ENCODE measurements around the gene PCYT1A.

The PCYT1A gene

DNA sequence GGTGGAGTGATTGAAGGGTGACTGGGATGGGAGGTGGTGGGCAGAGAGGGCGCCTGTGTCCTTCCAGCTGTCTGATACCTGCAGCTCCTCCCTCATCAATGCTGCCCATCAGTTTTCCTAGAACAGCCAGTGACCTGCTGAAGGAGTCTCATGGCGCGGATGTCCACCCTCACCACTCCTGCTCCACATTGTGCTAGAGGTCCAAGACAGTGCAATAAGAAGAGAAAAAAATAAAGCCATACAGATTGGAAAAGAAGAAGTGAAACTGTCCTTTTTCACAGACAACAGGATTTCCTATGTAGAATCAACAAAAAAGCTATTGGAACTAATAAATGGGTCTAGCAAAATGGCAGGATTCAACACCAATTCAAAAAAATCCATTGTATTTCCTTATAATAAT lies 83.7 kb downstream of the PCYT1A start:
- no peak for DNase-seq (ENCODE audit: low spot score)
- Histone ChIP-seq H3K27ac (no peak overlapping the region), H3K4me3 (no peak overlapping the region)
- TF ChIP-seq, protein P1, sequence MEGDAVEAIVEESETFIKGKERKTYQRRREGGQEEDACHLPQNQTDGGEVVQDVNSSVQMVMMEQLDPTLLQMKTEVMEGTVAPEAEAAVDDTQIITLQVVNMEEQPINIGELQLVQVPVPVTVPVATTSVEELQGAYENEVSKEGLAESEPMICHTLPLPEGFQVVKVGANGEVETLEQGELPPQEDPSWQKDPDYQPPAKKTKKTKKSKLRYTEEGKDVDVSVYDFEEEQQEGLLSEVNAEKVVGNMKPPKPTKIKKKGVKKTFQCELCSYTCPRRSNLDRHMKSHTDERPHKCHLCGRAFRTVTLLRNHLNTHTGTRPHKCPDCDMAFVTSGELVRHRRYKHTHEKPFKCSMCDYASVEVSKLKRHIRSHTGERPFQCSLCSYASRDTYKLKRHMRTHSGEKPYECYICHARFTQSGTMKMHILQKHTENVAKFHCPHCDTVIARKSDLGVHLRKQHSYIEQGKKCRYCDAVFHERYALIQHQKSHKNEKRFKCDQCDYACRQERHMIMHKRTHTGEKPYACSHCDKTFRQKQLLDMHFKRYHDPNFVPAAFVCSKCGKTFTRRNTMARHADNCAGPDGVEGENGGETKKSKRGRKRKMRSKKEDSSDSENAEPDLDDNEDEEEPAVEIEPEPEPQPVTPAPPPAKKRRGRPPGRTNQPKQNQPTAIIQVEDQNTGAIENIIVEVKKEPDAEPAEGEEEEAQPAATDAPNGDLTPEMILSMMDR (IDR thresholded peaks at IDR 0.05) = no peak

DNA sequence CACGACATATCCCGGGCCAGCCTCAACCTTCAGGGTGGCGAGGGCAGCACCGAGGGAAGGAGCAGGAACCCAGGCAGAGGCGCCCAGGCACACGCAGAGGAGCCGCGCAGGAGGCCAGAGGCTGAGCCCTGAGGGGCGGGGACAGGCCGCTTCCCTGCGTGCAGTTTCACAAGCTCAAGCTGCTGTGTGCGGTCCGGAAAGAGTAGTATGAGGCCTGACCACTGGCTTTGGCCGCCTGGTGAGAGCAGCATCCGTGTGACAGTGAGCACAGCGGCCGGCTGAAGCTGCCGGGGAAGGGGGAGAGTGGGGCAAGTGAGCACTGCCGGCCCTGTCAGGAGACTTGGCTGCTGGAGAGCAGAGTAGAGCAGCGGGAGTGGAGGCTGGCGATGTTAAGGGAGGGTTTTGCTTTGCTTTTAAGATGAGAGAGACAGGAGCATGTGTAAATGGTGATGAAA lies 85.0 kb downstream of the PCYT1A start:
- Histone ChIP-seq H3K4me3 (no peak overlapping the region), H3K27ac (no peak overlapping the region)
- DNase-seq (ENCODE audit: low spot score) = no peak
- TF ChIP-seq, protein P1 (IDR thresholded peaks at IDR 0.05) = no peak

DNA sequence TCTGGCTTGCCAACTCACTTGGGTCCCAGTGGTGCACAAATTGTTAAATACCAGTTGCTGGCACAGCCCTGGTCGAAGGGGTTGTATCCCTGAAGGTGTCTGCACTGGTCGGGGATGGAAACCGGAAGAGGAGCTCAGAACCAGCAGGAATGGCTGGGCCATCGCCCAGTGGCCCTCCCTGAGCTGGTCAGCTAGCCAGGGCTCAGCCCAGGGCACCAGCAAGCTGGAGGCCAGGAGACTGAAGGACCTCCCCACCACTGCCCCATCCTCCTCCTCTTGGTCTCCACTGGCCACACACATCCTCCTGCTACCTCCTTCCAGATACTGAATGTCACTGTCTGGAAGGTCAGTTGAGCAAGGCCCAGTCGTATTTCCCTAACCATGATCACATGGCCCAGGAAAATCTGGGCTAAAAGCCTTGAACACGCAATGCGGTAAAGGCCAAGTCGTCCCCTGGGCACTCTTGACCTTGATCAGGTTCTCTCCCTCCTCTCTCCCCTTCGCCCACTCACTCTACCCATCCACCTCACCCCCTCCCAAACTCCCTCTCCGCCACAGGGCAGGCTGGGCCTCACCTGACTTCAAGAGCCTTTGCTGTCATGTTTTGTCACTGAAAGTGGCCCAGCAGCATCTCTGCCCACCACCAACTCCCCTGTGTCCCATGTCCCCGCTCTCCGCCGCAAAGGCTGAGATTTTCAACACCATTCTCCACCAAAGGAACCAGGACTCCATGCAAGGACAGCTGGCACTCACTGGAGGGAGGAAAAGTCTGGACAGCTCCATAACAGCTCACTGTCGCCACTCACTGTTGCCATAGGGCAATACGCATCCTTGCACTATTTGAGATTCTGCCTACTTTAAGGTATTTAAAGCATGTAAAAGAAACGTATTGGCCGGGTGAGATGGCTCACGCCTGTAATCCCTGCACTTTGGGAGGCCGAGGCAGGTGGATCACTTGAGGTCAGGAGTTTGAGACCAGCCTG lies 88.5 kb downstream of the PCYT1A start:
- no peak overlapping the region for H3K27ac ChIP-seq
- no peak overlapping the region for H3K4me3 ChIP-seq
- TF ChIP-seq, protein P1 (IDR thresholded peaks at IDR 0.05) = no peak
- DNase-seq (ENCODE audit: low spot score) = no peak

DNA sequence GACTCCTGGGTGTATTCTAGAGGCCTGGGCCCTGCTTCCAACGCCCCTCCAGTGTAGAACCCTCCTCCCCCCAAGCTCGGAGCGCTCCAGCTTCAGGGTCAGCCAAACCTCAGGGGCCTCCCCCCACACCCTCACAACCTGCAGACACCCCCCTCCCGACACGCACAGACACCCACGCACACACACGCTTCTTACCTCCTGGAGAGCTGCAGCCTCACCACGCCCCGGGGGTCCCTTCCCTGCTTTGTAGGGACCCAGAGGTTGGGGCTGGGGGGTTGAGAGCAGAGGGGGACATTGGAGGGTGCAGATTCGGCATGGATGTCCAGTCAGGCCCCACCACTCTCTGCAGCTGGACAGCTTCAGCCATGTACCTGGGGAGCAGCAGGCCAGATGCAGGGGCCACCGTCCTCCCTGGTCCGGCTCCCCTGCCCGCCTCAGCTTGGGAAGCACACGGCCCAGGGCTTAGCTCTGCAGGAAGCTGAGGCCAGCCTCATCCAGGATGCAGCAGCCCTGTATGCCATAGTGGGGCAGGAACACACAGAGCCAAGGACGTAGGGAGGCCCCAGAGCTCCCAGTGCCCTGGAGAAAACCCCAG lies 89.3 kb downstream of the PCYT1A start:
- TF ChIP-seq, protein P1 (IDR thresholded peaks at IDR 0.05) = no peak
- DNase-seq (ENCODE audit: low spot score) = no peak
- Histone ChIP-seq H3K27ac (no peak overlapping the region), H3K4me3 (no peak overlapping the region)

DNA sequence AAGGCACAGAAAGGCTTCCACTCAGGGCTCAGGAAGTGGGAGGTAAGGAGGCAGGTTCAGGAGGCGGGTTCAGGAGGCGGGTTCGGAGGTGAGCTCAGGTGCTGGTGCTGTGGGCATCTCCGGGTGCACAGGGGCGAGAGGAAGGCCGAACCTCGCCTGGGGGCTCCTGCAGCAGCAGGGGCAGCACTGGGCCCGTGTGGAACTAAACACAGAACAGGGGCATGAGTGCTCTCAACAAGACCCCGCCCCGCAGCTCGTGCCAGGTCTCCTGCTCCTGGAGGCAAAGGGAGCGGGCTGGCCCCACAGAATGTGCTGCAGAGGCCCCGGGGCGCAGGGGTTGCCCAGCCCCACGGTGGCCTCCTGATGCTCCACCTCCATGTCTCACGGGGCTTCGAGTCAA lies 90.0 kb downstream of the PCYT1A start:
- DNase-seq (ENCODE audit: low spot score) = no peak
- no peak overlapping the region for H3K27ac ChIP-seq
- TF ChIP-seq, protein P1 (IDR thresholded peaks at IDR 0.05) = no peak
- H3K4me3 ChIP-seq = no peak overlapping the region

DNA sequence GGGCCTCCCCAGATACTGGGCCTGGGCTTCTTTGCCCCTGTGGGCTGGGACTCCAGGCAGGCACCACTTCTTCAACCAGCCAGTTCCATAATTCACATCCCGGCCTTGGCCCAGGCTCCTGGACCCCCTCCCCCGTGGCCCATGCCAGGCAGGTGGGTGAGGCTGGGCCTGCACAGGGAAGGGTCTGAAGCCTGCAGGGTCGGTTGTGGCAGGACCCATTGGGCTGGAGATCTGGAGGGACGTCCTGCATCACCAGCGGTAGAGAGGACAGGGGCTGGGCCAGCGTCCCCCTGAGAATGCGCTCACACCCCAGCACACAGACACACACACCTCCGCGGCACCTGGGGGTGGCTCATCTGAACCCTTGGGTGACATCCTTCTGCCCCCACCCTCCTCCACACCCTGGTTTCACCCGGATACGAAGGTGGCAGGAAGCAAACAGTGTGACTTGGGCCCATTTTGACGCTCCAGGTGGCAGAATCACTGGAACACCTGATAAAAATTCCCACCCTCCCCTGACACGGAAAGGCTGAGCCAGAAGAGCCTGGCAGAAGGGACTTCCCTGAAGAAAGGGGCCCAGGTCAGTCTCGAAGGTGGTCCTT lies 91.8 kb downstream of the PCYT1A start:
- Histone ChIP-seq H3K27ac (no peak overlapping the region), H3K4me3 (no peak overlapping the region)
- TF ChIP-seq, protein P1 (IDR thresholded peaks at IDR 0.05) = no peak
- DNase-seq (ENCODE audit: low spot score) = no peak
